ENCODE data around the gene SLU7.
A peak's percentile ranks its signal among the peaks of the same experiment; 100 is the strongest.
"Not testable (repeated sequence)": the region's sequence is repeated elsewhere in the genome, so short reads cannot be mapped to it uniquely, and the experiment has no call there.

SLU7 gene

DNA sequence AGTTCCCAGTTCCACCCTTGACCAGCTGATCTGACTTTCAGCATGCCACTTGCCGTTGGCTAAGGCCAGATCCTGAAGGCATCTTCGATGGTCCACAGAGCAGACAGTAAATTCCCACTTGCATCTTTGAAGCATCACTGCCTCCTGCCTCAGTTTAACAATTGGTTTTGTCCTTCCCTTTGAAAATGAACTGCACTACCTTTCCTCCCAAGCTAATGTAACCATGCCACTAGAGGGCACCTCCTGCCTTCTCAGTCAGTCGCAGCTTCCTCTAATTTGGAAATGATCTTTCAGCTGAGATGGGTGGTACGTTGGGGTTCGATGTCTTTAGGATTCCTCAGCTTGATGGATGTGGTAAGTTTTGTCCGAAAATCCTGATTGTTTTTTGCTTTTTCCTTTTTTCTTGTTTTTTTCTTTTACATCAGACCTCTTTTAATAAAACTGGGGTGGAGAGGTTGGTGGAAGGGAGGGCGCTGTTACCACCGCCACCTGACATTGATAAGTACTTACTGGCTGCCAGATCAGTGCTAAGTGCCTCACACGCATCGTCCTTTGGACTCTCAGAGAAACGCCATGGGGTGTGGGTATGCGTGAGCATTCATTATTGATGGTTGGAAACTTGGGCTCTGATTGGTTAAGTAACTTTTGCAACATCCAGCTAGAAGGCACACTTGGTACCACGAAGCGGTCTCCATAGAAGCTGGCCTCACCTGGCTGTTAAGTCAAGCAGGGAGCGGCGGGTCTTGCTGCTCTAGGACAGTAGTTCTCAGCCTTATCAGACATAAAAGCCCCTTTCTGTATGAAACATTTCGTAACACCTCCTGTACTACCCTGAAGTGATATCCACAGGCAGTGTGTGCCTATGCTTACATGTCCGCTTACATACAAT is 19.7 kb upstream of the SLU7 start:
- Mint-ChIP-seq H3K27ac (peak overlapping the region; percentile 94), H3K9me3 (no peaks in the 10 kb centered on the region), H3K36me3 (peaks cover 6% of the 10 kb centered on the region), H3K4me3 (peak overlapping the region; percentile 80), H3K4me1 (peaks cover 43% of the 10 kb centered on the region)
- ATAC-seq (peak; percentile 78), DNase-seq (ENCODE audit: low spot score in 2 of 2) (peak; percentile 25 to 74)

DNA sequence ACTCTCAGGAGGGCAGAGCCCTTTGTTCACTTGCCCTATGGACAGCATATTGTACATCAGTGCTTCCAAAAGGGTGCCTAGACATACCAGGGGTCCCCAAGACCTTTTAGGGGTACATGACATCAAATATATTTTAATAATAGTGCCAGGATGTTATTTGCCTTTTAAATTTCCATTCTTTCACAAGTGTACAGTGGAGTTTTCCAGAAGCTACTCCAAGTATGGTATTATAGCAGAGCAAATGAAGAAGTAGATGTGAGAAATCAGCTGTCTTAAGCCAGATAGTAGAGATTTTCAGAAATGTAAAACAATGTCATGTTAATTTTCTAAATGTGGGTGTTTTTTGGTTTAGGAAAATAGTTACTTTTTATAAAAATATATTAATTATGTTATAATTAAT is 18.4 kb upstream of the SLU7 start:
- DNase-seq (ENCODE audit: low spot score in 2 of 2) = no peak
- peak overlapping the region; percentile 29 for H3K27ac Mint-ChIP-seq
- peaks cover 43% of the 10 kb centered on the region for H3K4me1 Mint-ChIP-seq
- no peak for ATAC-seq
- H3K36me3 Mint-ChIP-seq = peaks cover 6% of the 10 kb centered on the region
- H3K4me3 Mint-ChIP-seq = no peak overlapping the region
- no peaks in the 10 kb centered on the region for H3K9me3 Mint-ChIP-seq

DNA sequence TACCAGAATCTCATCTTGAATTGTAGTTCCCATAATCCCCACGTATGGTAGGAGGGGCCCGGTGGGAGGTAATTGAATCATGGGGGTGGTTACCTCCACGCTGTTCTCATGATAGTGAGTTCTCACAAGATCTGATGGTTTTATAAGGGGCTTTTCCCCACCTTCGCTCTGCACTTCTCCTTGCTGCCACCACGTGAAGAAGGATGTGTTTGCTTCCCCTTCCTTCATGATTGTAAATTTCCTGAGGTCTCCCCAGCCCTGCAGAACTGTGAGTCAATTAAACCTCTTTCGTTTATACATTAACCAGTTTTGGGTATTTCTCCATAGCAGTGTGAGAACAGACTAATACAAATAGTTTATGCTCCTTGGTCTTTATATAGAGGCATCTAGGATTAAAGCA is 17.8 kb upstream of the SLU7 start:
- Mint-ChIP-seq H3K27ac (peak overlapping the region; percentile 29), H3K4me1 (peaks cover 41% of the 10 kb centered on the region)
- not testable (repeated sequence) for H3K9me3 Mint-ChIP-seq; H3K36me3 Mint-ChIP-seq; ATAC-seq; DNase-seq (ENCODE audit: low spot score in 2 of 2); H3K4me3 Mint-ChIP-seq

DNA sequence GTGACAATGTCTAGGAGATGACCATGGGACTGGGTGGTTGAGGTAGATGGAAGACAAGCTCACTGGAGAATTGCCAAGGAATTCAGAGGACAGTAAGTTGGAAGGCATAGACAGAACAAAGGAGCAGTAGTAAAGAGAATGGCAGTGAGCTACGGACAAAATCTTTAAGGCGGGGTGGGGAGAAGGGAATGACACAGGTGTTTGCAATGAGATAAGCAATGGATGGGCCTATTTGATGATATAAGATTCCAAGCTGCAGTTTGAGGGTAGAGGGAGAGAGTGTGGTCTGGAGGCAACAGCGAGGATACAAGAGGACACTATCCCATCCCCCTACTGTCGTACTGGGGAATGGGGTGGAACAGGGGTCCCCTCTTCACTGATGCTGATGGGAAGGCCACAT is 17.1 kb upstream of the SLU7 start:
- peaks cover 34% of the 10 kb centered on the region for H3K4me1 Mint-ChIP-seq
- no peaks in the 10 kb centered on the region for H3K9me3 Mint-ChIP-seq
- H3K27ac Mint-ChIP-seq = no peak overlapping the region
- H3K36me3 Mint-ChIP-seq = peaks cover 6% of the 10 kb centered on the region
- no peak for ATAC-seq
- H3K4me3 Mint-ChIP-seq = no peak overlapping the region
- DNase-seq (ENCODE audit: low spot score in 2 of 2) = no peak

DNA sequence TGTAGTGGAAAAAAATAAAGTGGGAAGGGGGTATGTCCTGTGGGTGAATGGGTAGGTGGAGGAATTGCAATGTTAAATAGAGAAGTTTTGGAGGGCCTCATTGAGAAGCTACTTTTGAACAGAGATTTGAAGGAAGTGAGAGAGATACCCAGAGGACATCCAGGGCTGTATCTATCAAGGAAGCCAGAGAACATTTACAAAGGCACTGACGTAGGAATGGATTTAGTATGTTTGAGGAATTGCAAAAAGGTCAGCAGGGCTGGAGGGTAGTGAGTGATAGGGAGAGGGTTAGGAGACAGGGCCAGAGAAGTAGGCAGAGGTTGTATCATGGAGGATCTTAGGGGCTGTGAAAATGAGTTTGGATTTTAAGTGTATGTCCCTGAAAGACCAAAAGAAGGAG is 16.7 kb upstream of the SLU7 start:
- H3K4me3 Mint-ChIP-seq = no peak overlapping the region
- H3K27ac Mint-ChIP-seq = no peak overlapping the region
- H3K9me3 Mint-ChIP-seq = no peaks in the 10 kb centered on the region
- DNase-seq (ENCODE audit: low spot score in 2 of 2) (no peak), ATAC-seq (no peak)
- peaks cover 30% of the 10 kb centered on the region for H3K4me1 Mint-ChIP-seq
- peaks cover 6% of the 10 kb centered on the region for H3K36me3 Mint-ChIP-seq

DNA sequence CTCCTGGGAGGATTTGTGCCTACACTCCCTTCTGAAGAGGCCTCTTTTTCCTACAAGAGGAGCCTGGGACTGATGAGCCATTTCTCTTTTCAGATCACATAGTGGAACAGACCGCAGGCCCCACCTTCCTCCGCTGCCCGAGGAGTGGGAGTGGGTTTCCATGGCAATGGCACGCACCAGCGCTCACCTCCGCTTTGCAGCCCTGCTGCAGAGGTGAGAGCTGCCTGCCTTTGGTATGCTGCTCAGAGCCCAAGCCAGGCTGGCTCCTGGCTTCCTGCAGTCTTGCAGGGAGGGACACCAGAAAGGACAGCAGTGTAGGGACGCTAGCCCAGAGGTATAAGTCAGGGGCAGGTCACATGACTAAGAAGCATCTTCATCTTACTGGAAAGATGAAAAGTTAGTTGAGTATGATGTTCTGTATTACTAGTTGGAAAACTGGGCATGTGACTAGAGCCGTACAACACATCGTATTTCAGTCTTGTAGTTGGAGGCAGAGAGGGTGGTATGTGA is 15.2 kb upstream of the SLU7 start:
- ATAC-seq (peak; percentile 41), DNase-seq (ENCODE audit: low spot score in 2 of 2) (no peak)
- Mint-ChIP-seq H3K27ac (no peak overlapping the region), H3K9me3 (no peaks in the 10 kb centered on the region), H3K4me3 (no peak overlapping the region), H3K36me3 (peaks cover 2% of the 10 kb centered on the region), H3K4me1 (peaks cover 20% of the 10 kb centered on the region)

DNA sequence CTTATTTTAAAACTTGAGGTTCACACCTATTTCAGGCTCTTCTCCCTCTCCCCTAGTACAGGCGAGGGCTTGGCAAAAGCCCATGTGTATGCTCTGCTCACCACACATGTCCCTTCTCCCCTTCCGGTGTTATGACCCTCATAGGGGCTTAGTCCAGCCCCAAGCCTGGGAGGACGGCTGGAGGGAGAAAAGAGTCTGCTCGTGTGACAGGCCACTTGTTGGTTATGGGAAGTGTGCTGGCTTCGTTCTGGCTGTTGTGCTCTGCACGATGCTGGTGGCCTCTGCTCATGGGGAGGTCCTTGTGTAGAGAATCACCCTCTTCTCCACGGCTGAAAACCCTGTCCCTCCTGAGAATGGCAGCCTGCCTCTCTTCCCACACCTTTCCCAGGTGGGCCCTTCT is 13.9 kb upstream of the SLU7 start:
- H3K27ac Mint-ChIP-seq = no peak overlapping the region

DNA sequence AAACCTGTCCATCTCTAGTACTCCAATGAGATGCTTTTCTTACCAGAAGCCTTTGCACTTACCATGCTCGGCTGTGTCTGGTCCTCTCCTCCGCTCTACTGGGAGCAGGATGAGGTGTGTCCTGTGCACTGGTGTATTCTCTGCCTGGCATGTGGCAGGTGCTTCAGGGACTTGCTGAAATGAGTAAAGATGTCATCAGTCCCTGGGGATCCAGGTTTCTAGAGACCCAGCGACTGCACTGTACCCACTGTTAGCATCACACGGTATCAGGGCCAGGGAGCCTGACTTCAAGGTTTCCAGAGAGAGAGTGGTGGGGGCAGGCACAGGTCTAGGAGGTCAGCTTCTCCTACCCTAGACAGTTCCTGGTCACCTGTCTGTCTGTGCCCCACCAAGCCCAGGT is 13.3 kb upstream of the SLU7 start:
- ATAC-seq = peak; percentile 22
- Mint-ChIP-seq H3K4me1 (peaks cover 11% of the 10 kb centered on the region), H3K27ac (no peak overlapping the region), H3K9me3 (no peaks in the 10 kb centered on the region), H3K36me3 (peaks cover 18% of the 10 kb centered on the region), H3K4me3 (no peak overlapping the region)
- no peak for DNase-seq (ENCODE audit: low spot score in 2 of 2)

More for the DNA sequence above, 13.9 kb upstream of the SLU7 start:
- peaks cover 11% of the 10 kb centered on the region for H3K4me1 Mint-ChIP-seq
- no peak overlapping the region for H3K4me3 Mint-ChIP-seq
- peaks cover 13% of the 10 kb centered on the region for H3K36me3 Mint-ChIP-seq
- ATAC-seq (no peak), DNase-seq (ENCODE audit: low spot score in 2 of 2) (no peak)
- H3K9me3 Mint-ChIP-seq = no peaks in the 10 kb centered on the region

DNA sequence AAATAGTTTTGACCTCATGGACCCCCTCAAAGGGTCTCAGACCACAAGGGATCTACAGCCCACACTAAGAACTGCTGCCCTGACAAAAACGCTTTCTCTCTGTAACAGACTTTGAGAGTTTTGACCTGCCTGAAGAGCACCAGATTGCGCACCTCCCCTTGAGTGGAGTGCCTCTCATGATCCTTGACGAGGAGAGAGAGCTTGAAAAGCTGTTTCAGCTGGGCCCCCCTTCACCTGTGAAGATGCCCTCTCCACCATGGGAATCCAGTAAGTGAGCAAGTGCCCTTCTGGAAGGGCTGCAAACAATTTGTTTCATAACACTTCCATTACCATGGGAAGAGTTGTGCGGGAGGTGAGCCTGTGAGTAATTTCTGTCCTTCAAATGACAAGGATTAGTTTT is 8.7 kb upstream of the SLU7 start:
- Mint-ChIP-seq H3K4me3 (no peak overlapping the region), H3K9me3 (no peaks in the 10 kb centered on the region), H3K4me1 (peaks cover 31% of the 10 kb centered on the region), H3K36me3 (peaks cover 60% of the 10 kb centered on the region), H3K27ac (no peak overlapping the region)
- no peak for ATAC-seq
- DNase-seq (ENCODE audit: low spot score in 2 of 2) = no peak

DNA sequence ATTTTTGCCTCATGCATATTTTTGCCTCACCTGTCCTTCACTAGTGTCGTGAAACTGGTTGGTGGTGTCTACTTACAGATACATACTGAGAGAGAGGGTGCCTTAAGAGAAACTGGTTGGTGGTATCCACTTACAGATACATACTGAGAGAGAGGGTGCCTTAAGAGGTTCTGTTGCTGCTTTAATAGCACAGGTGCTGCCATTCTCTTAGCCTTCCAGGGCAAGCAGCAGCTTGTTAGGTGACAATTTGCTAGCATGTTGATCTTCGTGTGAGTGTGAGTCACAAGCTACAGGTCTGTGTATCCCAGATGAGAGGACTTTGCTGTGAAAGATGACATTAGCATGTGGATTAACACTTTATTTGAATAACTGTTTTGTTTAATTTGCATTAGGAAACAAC is 4.2 kb upstream of the SLU7 start:
- peaks cover 77% of the 10 kb centered on the region for H3K36me3 Mint-ChIP-seq
- DNase-seq (ENCODE audit: low spot score in 2 of 2) (no peak), ATAC-seq (no peak)
- peak overlapping the region; percentile 94 for H3K27ac Mint-ChIP-seq
- H3K4me1 Mint-ChIP-seq = peaks cover 58% of the 10 kb centered on the region
- H3K4me3 Mint-ChIP-seq = peak overlapping the region; percentile 95
- no peaks in the 10 kb centered on the region for H3K9me3 Mint-ChIP-seq

DNA sequence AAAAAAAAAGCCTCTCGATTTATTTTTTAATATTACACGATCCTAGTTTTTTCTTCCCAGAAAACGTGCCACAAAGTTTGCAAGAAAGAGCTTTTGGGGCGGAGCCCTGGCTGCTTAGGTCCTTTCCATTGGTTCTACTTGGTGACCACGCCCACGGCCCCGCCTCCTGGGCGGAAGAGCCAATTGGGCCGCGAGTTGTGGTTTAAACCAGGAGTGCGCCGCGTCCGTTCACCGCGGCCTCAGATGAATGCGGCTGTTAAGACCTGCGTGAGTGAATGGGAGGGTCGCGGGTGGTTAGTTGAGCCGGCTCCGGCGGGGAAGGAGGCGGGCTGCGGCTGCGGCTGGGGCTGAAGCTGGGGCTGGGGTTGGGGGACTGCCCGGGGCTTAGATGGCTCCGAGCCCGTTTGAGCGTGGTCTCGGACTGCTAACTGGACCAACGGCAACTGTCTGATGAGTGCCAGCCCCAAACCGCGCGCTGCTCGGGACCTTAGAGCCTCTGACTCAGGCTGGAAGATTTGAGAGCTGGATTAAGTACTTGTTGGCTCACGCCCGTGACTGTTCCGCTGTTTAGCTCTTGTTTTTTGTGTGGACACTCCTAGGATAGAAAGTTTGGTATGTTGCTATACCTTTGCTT is 2.9 kb upstream of the SLU7 start, which contains the start of gene PTTG1:
TSS of gene PTTG1 (plus strand) at position 231 of the 634 bp plus-strand sequence. CDS start 458 bp downstream, outside the sequence.
- peak; percentile 81 to 95 for DNase-seq (ENCODE audit: low spot score in 2 of 2)
- Mint-ChIP-seq H3K9me3 (no peaks in the 10 kb centered on the region), H3K4me1 (peaks cover 67% of the 10 kb centered on the region), H3K27ac (peak within 1 kb of the TSS; percentile 94), H3K4me3 (peak within 1 kb of the TSS; percentile 95), H3K36me3 (peaks cover 70% of the 10 kb centered on the region)
- peak; percentile 83 for ATAC-seq

DNA sequence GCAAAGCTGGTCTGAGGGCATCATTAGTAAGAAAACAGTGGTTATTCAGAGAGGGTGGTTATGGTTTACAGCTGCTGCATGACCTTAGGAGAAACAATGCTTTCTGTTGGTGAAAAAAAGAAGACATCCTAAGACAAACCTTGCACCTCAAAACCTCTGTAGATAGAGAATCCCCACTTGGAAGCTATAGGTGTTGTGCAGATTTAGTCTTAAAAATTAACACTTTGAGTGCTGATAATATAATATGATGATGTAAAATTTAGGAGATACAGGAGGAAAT is 1.4 kb upstream of the SLU7 start:
- Mint-ChIP-seq H3K27ac (peak overlapping the region; percentile 99), H3K9me3 (no peaks in the 10 kb centered on the region), H3K4me1 (peaks cover 77% of the 10 kb centered on the region), H3K4me3 (peak overlapping the region; percentile 95), H3K36me3 (peaks cover 73% of the 10 kb centered on the region)
- no peak for DNase-seq (ENCODE audit: low spot score in 2 of 2)
- no peak for ATAC-seq

DNA sequence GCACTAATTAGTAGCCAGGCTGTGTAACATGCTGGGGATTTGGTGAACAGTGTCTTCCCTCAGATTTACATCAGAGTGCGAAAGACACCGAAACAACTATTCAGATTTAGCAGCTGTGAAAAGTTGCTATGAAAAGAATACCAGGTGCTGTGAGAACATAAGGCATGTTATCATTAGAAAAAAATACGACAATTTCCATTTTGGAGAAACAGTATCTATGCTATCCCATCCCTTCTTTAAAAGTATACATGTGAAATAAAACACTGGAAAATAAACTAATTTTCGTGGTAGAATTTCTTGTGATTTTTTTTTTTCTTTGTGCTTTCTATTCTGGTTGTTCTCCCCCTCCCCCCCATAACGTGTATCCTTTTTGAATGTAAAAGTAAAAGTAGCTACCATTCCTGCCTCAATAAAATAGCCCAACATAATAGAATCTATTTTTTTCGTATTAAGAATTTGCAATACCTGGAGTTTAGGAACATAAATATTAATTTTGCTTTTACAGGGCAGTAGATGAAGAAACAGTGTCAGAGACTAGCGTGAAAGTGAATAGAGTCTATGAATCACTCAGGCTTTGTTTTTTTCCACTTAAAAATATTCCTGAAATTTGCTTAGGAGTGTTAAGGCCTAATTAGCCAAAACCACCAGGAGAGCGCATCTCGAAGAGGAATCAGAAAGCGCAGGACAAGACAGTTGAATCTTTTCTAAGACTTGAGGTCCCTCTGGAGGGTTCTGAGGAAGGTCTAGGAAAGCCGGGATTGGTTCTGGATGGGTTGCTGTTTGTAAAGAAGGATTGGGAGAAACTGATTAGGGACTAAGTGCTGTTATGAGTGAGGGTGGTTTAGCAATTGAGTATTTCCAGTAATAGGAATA is 813 bp upstream of the SLU7 start:
- Mint-ChIP-seq H3K4me3 (peak overlapping the region; percentile 95), H3K27ac (peak overlapping the region; percentile 99), H3K4me1 (peaks cover 76% of the 10 kb centered on the region), H3K9me3 (no peaks in the 10 kb centered on the region), H3K36me3 (peaks cover 73% of the 10 kb centered on the region)
- ATAC-seq (no peak), DNase-seq (ENCODE audit: low spot score in 2 of 2) (no peak)

DNA sequence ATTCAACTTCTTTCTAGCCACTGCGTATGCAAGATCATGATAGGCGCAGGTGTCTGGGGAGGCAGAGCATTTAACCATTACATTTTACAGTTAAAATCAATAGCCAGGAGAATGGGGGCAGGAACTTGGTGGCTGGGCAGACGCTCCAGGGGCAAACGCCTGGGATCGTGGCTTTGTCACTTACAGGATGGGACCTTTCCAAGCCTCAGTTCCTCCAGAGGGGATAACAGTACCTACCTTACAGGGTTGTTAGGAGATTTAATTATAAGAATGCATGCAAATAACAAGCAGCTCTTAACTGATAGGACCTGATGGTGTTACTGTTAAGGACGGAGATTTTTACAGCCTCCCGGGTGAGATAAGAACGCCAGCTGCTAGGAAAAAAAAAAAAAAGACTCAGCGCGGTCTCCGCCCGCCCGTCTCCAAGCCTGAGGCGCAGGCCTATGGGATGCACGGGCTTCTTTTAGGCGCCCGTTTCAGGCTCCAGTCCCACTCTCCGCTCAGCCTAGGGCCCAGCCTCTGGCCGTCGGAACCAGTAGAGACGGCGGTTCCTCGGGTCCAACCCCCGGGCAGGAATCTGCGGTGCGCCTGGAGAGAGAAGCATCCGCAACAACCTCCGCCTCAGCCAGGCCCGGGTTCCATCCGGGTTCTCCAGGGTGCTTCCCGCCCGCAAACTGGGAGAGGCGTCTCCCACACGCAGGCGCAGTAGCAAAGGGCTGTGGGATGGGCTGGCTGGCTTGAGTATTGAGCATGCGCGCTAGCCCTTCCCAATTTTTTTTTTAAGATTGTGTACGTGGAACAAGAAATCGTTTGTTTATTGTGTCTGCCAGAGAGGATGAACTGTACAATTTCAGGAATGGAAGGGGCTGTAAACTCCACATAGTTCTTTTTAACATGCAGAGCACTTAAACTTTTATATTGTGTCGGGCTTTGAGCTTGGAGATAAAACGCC is 19.2 kb downstream of the SLU7 start, which contains the start of gene FAM200C:
TSS of gene FAM200C (minus strand) at position 653 of the 952 bp plus-strand sequence. CDS start 4,564 bp downstream, outside the sequence.
- H3K9me3 Mint-ChIP-seq = no peaks in the 10 kb centered on the region

More for the DNA sequence above, 19.2 kb downstream of the SLU7 start, which contains the start of gene FAM200C:
- Mint-ChIP-seq H3K4me3 (peak within 1 kb of the TSS; percentile 88), H3K27ac (peak within 1 kb of the TSS; percentile 96), H3K36me3 (peaks cover 47% of the 10 kb centered on the region), H3K4me1 (peaks cover 16% of the 10 kb centered on the region)
- ATAC-seq (peak; percentile 87), DNase-seq (ENCODE audit: low spot score in 2 of 2) (peak; percentile 61 to 86)
